Measurements from ENCODE around the gene MRPL47.

DNA sequence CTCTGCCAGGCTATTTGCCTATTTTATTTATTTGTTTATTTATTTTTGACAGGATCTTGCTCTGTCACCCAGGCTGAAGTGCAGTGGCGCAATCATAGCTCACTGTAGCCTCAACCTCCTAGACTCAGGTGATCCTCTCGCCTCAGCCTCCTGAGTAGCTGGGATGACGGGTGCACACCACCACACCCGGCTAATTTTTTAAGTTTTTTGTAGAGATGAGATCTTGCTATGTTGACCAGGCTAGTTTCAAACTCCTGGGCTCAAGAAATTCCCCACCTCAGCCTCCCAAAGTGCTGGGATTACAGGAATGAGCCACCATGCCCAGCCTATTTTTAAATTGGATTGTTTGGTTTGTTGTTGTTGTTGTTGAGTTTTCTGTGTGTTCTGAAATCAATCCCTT lies 5.6 kb upstream of the MRPL47 start:
- TF ChIP-seq TCF7 (IDR thresholded peaks at IDR 0.05; ENCODE audit: borderline replicate concordance): no peak
- TF ChIP-seq ZNF140 (CRISPR knock-in tag; IDR thresholded peaks at IDR 0.05): no peak
- no peak for TF ChIP-seq EGR1 (conservative IDR thresholded peaks at IDR 0.05)
- TF ChIP-seq POLR3G (IDR thresholded peaks at IDR 0.05; ENCODE audit: extremely low read depth, insufficient read length, insufficient replicate concordance): no peak
- TF ChIP-seq, protein P1, sequence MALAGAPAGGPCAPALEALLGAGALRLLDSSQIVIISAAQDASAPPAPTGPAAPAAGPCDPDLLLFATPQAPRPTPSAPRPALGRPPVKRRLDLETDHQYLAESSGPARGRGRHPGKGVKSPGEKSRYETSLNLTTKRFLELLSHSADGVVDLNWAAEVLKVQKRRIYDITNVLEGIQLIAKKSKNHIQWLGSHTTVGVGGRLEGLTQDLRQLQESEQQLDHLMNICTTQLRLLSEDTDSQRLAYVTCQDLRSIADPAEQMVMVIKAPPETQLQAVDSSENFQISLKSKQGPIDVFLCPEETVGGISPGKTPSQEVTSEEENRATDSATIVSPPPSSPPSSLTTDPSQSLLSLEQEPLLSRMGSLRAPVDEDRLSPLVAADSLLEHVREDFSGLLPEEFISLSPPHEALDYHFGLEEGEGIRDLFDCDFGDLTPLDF (CRISPR knock-in tag; IDR thresholded peaks at IDR 0.05): no peak
- TF ChIP-seq, protein P2, sequence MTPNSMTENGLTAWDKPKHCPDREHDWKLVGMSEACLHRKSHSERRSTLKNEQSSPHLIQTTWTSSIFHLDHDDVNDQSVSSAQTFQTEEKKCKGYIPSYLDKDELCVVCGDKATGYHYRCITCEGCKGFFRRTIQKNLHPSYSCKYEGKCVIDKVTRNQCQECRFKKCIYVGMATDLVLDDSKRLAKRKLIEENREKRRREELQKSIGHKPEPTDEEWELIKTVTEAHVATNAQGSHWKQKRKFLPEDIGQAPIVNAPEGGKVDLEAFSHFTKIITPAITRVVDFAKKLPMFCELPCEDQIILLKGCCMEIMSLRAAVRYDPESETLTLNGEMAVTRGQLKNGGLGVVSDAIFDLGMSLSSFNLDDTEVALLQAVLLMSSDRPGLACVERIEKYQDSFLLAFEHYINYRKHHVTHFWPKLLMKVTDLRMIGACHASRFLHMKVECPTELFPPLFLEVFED (CRISPR knock-in tag; conservative IDR thresholded peaks at IDR 0.05): no peak
- TF ChIP-seq, protein P3, sequence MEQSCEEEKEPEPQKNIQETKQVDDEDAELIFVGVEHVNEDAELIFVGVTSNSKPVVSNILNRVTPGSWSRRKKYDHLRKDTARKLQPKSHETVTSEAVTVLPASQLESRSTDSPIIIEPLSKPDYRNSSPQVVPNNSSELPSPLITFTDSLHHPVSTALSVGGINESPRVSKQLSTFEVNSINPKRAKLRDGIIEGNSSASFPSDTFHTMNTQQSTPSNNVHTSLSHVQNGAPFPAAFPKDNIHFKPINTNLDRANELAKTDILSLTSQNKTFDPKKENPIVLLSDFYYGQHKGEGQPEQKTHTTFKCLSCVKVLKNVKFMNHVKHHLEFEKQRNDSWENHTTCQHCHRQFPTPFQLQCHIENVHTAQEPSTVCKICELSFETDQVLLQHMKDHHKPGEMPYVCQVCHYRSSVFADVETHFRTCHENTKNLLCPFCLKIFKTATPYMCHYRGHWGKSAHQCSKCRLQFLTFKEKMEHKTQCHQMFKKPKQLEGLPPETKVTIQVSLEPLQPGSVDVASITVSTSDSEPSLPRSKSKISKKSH (CRISPR knock-in tag; IDR thresholded peaks at IDR 0.05): no peak
- no peak for TF ChIP-seq NFRKB (IDR thresholded peaks at IDR 0.05; ENCODE audit: low read depth)
- TF ChIP-seq, protein P4, sequence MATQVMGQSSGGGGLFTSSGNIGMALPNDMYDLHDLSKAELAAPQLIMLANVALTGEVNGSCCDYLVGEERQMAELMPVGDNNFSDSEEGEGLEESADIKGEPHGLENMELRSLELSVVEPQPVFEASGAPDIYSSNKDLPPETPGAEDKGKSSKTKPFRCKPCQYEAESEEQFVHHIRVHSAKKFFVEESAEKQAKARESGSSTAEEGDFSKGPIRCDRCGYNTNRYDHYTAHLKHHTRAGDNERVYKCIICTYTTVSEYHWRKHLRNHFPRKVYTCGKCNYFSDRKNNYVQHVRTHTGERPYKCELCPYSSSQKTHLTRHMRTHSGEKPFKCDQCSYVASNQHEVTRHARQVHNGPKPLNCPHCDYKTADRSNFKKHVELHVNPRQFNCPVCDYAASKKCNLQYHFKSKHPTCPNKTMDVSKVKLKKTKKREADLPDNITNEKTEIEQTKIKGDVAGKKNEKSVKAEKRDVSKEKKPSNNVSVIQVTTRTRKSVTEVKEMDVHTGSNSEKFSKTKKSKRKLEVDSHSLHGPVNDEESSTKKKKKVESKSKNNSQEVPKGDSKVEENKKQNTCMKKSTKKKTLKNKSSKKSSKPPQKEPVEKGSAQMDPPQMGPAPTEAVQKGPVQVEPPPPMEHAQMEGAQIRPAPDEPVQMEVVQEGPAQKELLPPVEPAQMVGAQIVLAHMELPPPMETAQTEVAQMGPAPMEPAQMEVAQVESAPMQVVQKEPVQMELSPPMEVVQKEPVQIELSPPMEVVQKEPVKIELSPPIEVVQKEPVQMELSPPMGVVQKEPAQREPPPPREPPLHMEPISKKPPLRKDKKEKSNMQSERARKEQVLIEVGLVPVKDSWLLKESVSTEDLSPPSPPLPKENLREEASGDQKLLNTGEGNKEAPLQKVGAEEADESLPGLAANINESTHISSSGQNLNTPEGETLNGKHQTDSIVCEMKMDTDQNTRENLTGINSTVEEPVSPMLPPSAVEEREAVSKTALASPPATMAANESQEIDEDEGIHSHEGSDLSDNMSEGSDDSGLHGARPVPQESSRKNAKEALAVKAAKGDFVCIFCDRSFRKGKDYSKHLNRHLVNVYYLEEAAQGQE (IDR thresholded peaks at IDR 0.05; ENCODE audit: borderline replicate concordance): no peak
- TF ChIP-seq, protein P4 (CRISPR knock-in tag; IDR thresholded peaks at IDR 0.05; ENCODE audit: low read depth): no peak
